K562 (cell line): Measurements from ENCODE around the gene DPEP2. TPM values are rescaled to one million over a fixed set of nuclear protein-coding genes. Genes with fewer than 3 reads are reported as not detected.

ENCODE experiments used
- ATAC-seq: fragments of 200-7000 bp; cut with Tn5 transposase; 3 replicates; pipeline ENCODE4 v1.9.1; 2020; ENCODE audit warnings: moderate library complexity
- BruUV-seq: library from RNA; stranded (reverse); fragments of 400-500 nt; replicated peaks from 2 replicates; lab custom pipeline; 2021; lab: Mats Ljungman, UMichigan
- CTCF ChIA-PET: fragments of 300-600 bp; formaldehyde crosslinking; extraction: SDS; loops from one replicate; lab custom pipeline; 2021; ENCODE audit warnings: low intra/inter-chr PET ratio; lab: Yijun Ruan, JAX
- POLR2A ChIA-PET: fragments of 300-600, 350-650 bp; sonication (Branson Sonifier 250); formaldehyde crosslinking; extraction: SDS; loops from one replicate; lab custom pipeline; 2021; ENCODE audit warnings: antibody characterized with exemption, inconsistent platforms; lab: Yijun Ruan, JAX
- DNase-seq, 4 experiments: peaks; one replicate each; pipeline versions ENCODE4 v3.0.0 to v3.0.0-alpha.2; 2011 to 2018; ENCODE audit warnings: low spot score in 3 of 4, mixed read lengths in 3 of 4; ENCODE audit errors: extremely low read depth in 1 of 4
- FAIRE-seq: peaks from 2 replicates; lab custom pipeline; 2011; peaks lifted over from hg19 to GRCh38; lab: Jason Lieb, UNC
- H2AFZ ChIP-seq: 2 replicates; pipeline ENCODE4 v1.6.0; 2011; ENCODE audit warnings: low read depth, low read length, control low read depth, inconsistent platforms
- H3K27ac ChIP-seq: fragments of 200-600 bp; 3 replicates; pipeline ENCODE4 v1.8.0; 2011; ENCODE audit warnings: low read depth, mild to moderate bottlenecking, control low read depth, inconsistent platforms, low read length, moderate library complexity, mixed read lengths; ENCODE audit errors: extremely low read depth
- H3K27me3 ChIP-seq, 2 experiments: fragments of 300-600 bp in 1 of 2; 2 replicates in 1 of 2; 3 replicates in 1 of 2; pipeline versions ENCODE4 v1.6.0 to v1.8.0; 2011; ENCODE audit warnings: inconsistent platforms in 2 of 2, low read length in 2 of 2, mild to moderate bottlenecking in 1 of 2, mixed read lengths in 1 of 2, moderate library complexity in 1 of 2; ENCODE audit not compliant: control insufficient read depth in 2 of 2, insufficient read depth in 2 of 2
- H3K36me3 ChIP-seq: fragments of 300-600 bp; 3 replicates; pipeline ENCODE4 v1.8.0; 2011; ENCODE audit warnings: mild to moderate bottlenecking, low read length, inconsistent platforms; ENCODE audit not compliant: control insufficient read depth, insufficient read depth
- H3K4me1 ChIP-seq, 2 experiments: fragments of 200-600 bp in 1 of 2; replicated peaks in 1 of 2; 2 replicates in 1 of 2; 3 replicates in 1 of 2; pipeline versions ENCODE4 v1.5.1 to v1.8.0; 2011; ENCODE audit warnings: inconsistent platforms in 2 of 2, low read length in 2 of 2, mild to moderate bottlenecking in 1 of 2, mixed read lengths in 1 of 2, moderate library complexity in 1 of 2; ENCODE audit not compliant: control insufficient read depth in 2 of 2, insufficient read depth in 2 of 2
- H3K4me2 ChIP-seq: 2 replicates; pipeline ENCODE4 v1.6.1; 2011; ENCODE audit warnings: low read length, control low read depth, inconsistent platforms, mixed read lengths; ENCODE audit not compliant: insufficient read depth
- H3K4me3 ChIP-seq: fragments of 200-600 bp; sonication (generic), shearing (Covaris generic); 2 replicates; pipeline ENCODE4 v1.5.1; 2016; ENCODE audit warnings: control low read depth, inconsistent platforms
- H3K79me2 ChIP-seq: fragments of 200-600 bp; 3 replicates; pipeline ENCODE4 v1.8.0; 2011; ENCODE audit warnings: low read length, inconsistent platforms; ENCODE audit not compliant: control insufficient read depth, insufficient read depth
- H3K9ac ChIP-seq, 2 experiments: 2 replicates each; pipeline versions ENCODE4 v1.6.0 to v1.6.1; 2011; ENCODE audit warnings: low read depth in 2 of 2, low read length in 2 of 2, control low read depth in 1 of 2, inconsistent platforms in 1 of 2, mild to moderate bottlenecking in 1 of 2, mixed read lengths in 1 of 2; ENCODE audit not compliant: insufficient read depth in 1 of 2
- H3K9me1 ChIP-seq: one replicate; pipeline ENCODE4 v1.6.0; 2011; ENCODE audit warnings: inconsistent platforms, mild to moderate bottlenecking, low read length, moderate library complexity; ENCODE audit not compliant: control insufficient read depth, insufficient read depth
- H3K9me3 ChIP-seq: replicated peaks from 2 replicates; pipeline ENCODE4 v1.5.1; 2011; ENCODE audit warnings: low read depth, low read length, inconsistent platforms; ENCODE audit not compliant: control insufficient read depth, insufficient read depth
- H4K20me1 ChIP-seq: replicated peaks from 2 replicates; pipeline ENCODE4 v1.6.1; 2011; ENCODE audit warnings: low read length, inconsistent platforms, mixed read lengths; ENCODE audit not compliant: control insufficient read depth, insufficient read depth
- CEBPZ ChIP-seq: fragments of 150-350 bp; IDR thresholded peaks from 2 replicates; pipeline ENCODE4 v1.6.1; 2014; ENCODE audit warnings: low read depth, mild to moderate bottlenecking, low read length, borderline replicate concordance
- CTBP1 ChIP-seq: fragments of 450-650 bp; IDR thresholded peaks from 2 replicates; pipeline ENCODE4 v1.6.1; 2016; ENCODE audit warnings: borderline replicate concordance
- FOXK1 ChIP-seq: sonication (generic); formaldehyde crosslinking; IDR thresholded peaks from 2 replicates; pipeline ENCODE4 v1.8.0; 2022; ENCODE audit warnings: missing genetic modification reagents, mild to moderate bottlenecking, borderline replicate concordance
- GTF2A2 ChIP-seq: IDR thresholded peaks from 2 replicates; pipeline ENCODE4 v1.6.1; 2016; ENCODE audit warnings: mild to moderate bottlenecking, missing genetic modification characterization, missing compliant biosample characterization
- ID3 ChIP-seq, 2 experiments: fragments of 250-450 bp in 1 of 2; fragments of 450-650 bp in 1 of 2; sonication (Bioruptor Pico) in 1 of 2; IDR thresholded peaks; 2 replicates each; pipeline versions ENCODE4 v1.6.1 to v1.8.0; 2016 to 2021; ENCODE audit warnings: mild to moderate bottlenecking in 2 of 2, moderate library complexity in 2 of 2, missing compliant biosample characterization in 1 of 2, missing genetic modification characterization in 1 of 2
- KDM1A ChIP-seq, 2 experiments: fragments of 450-650 bp; IDR thresholded peaks; 2 replicates each; pipeline ENCODE4 v1.6.1; 2016; ENCODE audit warnings: mild to moderate bottlenecking in 2 of 2
- LCOR ChIP-seq: sonication (generic); formaldehyde crosslinking; IDR thresholded peaks from 2 replicates; pipeline ENCODE4 v1.8.0; 2022; ENCODE audit warnings: mild to moderate bottlenecking, missing genetic modification reagents
- TSC22D4 ChIP-seq: fragments of 450-650 bp; IDR thresholded peaks from 2 replicates; pipeline ENCODE4 v1.6.1; 2016; ENCODE audit warnings: missing genetic modification characterization, missing biosample characterization, control low read depth
- ZNF143 ChIP-seq: sonication (generic); formaldehyde crosslinking; IDR thresholded peaks from 2 replicates; pipeline ENCODE4 v1.9.0; 2022; ENCODE audit warnings: mild to moderate bottlenecking, missing genetic modification reagents
- WGBS: fragments of 100-300 bp; shearing (Covaris generic); methylation state at CpG from one replicate; pipeline ENCODE4 v1.1.6; 2016; ENCODE audit warnings: low coverage, mixed read lengths; ENCODE audit not compliant: insufficient coverage; ENCODE audit errors: missing lambda C conversion rate; 5-methylcytosine and 5-hydroxymethylcytosine counted together
- in situ Hi-C: fragments of 300-500 bp; cut with MboI; formaldehyde crosslinking; loops from 4 replicates; pipeline ENCODE4 v1.15.0; 2018; ENCODE audit warnings: inconsistent platforms, mixed read lengths
- intact Hi-C: fragments of 100-400 bp; cut with micrococcal nuclease; formaldehyde crosslinking; loops from 2 replicates; pipeline ENCODE4 v1.14.2; 2022
- polyA plus RNA-seq, 8 experiments: library from polyadenylated mRNA; depleted of rRNA in 4 of 8; stranded (reverse) in 5 of 8; unstranded in 3 of 8; fragments of >200 nt; fragmentation: Nextera tagmentation in 2 of 8; fragmentation: Illumina TruSeq in 1 of 8; extraction: Ambion mirVana in 2 of 8; extraction: Trizol in 1 of 8; gene quantifications; 2 replicates each; pipeline versions ENCODE4 v1.2.1 to v1.2.3, GENCODE V29; 2011 to 2014; ENCODE audit warnings: inconsistent platforms in 1 of 8, missing spikeins in 1 of 8
- total RNA-seq, 7 experiments: library from RNA; depleted of rRNA in 6 of 7; stranded (reverse); fragments of >200 nt in 6 of 7; fragmentation: Illumina TruSeq in 2 of 7; extraction: Trizol in 2 of 7; gene quantifications; 2 replicates each; pipeline versions ENCODE4 v1.2.1 to v1.2.3, GENCODE V29; 2011 to 2021; ENCODE audit warnings: low replicate concordance in 1 of 7

The DPEP2 gene
- total and polyA plus RNA-seq, 9 of the 15 experiments (the other 6 are each of a cell fraction or from before 2014, with no cell fraction given) = 0.14 to 1.2 (median 0.38) TPM

GRCh38 chr16:68033101-68033500 is 33.8 kb upstream of the DPEP2 start:
- WGBS = 100% methylated on average over 2 of the region's 2 CpGs

More at GRCh38 chr16:68033101-68033500, 33.8 kb upstream of the DPEP2 start:
- H3K9me3 ChIP-seq = no peaks in the 10 kb centered on the region
- H3K27me3 ChIP-seq = no peaks in the 10 kb centered on the region
- ChIA-PET POLR2A (no interaction called here), CTCF (no interaction called here)
- ATAC-seq = no peak
- no peak overlapping the region for H3K27ac ChIP-seq
- H3K9me1 ChIP-seq = no peaks in the 10 kb centered on the region
- BruUV-seq = no TSS peak
- no peak for FAIRE-seq
- no peak overlapping the region for H3K4me2 ChIP-seq
- in situ Hi-C loops (no loop called here), intact Hi-C loops (no loop called here)
- H3K4me3 ChIP-seq = no peak overlapping the region
- H3K36me3 ChIP-seq = peaks cover 26% of the 10 kb centered on the region
- no peak overlapping the region for H3K9ac ChIP-seq
- H3K79me2 ChIP-seq = no peaks in the 10 kb centered on the region
- no peaks in the 10 kb centered on the region; the same call in 1 of the 2 replicates for H4K20me1 ChIP-seq
- peaks cover 2 to 9% of the 10 kb centered on the region in 2 experiments; a peak in 2 of 5 replicates for H3K4me1 ChIP-seq
- TF ChIP-seq GTF2A2 (tag) (no peak), ZNF143 (CRISPR knock-in tag) (no peak), ID3 (CRISPR knock-in tag; IDR thresholded peaks at IDR 0.05) (no peak), ID3 (tag; IDR thresholded peaks at IDR 0.05) (no peak), TSC22D4 (tag) (no peak), CTBP1 (no peak), KDM1A (IDR thresholded peaks at IDR 0.05) (no peak), FOXK1 (CRISPR knock-in tag) (no peak), CEBPZ (no peak), LCOR (CRISPR knock-in tag) (no peak)
- H2AFZ ChIP-seq = no peak overlapping the region
- DNase-seq = no peak
